ENCODE data around the gene MAST2.
A peak's percentile ranks its signal among the peaks of the same experiment; 100 is the strongest.
"Not testable (repeated sequence)": the region's sequence is repeated elsewhere in the genome, so short reads cannot be mapped to it uniquely, and the experiment has no call there.

Gene MAST2

DNA sequence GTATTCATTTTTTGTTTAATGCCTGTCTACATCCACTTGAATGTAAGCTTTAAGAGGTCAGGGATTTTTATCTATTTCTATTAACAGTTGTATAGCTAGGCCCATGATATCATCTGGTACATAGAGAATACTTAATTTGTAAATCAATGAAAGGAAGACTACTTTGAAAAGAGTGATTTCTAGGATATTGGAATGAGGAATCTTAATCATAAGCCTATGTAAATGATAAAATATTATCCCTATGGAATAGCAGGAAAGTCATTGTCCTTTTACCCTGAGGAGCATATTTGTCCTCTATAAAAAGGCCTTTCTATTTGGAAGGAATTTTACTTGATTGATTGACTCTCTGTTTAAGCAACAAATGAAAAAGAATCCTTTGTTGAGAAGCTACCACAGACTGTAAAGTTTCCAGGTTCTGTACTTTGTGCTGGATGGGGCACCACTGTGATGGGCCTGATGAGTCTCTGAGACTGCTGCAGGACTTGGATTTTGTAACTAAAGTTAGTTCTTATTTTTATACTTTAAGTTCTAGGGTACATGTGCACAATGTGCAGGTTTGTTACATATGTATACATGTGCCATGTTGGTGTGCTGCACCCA lies 53.8 kb downstream of the MAST2 start:
- DNase-seq (ENCODE audit: low read depth, low spot score) = no peak

DNA sequence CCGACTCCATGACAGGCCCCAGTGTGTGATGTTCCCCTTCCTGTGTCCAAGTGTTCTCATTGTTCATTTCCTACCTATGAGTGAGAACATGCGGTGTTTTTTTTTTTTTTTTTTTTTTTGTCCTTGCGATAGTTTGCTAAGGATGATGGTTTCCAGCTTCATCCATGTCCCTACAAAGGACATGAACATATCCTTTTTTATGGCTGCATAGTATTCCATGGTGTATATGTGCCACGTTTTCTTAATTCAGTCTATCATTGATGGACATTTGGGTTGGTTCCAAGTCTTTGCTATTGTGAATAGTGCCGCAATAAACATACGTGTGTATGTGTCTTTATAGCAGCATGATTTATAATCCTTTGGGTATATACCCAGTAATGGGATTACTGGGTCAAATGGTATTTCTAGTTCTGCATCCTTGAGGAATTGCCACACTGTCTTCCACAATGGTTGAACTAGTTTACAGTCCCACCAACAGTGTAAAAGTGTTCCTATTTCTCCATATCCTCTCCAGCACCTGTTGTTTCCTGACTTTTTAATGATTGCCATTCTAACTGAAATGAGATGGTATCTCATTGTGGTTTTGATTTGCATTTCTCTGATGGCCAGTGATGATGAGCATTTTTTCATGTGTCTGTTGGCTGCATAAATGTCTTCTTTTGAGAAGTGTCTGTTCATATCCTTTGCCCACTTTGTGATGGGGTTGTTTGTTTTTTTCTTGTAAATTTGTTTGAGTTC lies 54.5 kb downstream of the MAST2 start:
- DNase-seq (ENCODE audit: low read depth, low spot score) = not testable (repeated sequence)

DNA sequence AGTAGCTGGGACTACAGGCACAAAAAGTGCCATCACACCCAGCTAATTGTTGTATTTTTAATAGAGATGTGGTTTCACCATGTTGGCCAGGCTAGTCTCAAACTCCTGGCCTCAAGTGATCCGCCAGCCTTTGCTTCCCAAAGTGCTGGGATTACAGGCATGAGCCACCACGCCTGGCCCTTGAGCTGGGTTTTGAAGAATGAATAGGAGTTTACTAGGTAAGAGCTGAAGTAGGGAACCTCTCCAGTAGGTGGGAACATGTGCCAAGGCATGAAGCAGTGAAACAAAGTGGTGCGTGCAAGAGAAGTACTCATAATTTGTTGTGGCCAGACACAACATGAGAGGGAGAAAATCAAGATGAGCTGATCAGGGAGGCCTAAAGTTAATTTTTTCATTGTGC lies 55.8 kb downstream of the MAST2 start:
- DNase-seq (ENCODE audit: low read depth, low spot score) = no peak

DNA sequence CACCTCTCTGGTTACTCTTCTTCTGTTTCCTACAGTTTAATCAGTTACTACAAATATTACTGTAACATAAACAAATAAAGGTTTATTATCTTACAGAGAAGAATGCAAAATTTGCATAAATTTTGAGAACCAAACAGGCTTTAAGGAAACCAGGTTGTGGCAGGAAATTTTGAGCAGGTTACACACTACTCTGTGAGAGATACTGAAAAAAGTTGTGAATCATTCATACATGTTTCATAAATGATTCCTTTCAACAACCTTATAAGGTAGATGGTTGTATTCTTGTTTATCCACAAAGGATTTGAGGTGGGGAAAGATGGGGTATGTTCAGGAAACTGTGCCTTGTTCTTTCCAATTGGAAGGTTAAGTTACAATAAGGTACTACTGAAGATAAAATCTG lies 58.6 kb downstream of the MAST2 start:
- DNase-seq (ENCODE audit: low read depth, low spot score) = no peak

- DNase-seq (ENCODE audit: low read depth, low spot score) = no peak
Measured at GRCh38 chr1:45863218-45863617, 59.8 kb downstream of the MAST2 start.

DNA sequence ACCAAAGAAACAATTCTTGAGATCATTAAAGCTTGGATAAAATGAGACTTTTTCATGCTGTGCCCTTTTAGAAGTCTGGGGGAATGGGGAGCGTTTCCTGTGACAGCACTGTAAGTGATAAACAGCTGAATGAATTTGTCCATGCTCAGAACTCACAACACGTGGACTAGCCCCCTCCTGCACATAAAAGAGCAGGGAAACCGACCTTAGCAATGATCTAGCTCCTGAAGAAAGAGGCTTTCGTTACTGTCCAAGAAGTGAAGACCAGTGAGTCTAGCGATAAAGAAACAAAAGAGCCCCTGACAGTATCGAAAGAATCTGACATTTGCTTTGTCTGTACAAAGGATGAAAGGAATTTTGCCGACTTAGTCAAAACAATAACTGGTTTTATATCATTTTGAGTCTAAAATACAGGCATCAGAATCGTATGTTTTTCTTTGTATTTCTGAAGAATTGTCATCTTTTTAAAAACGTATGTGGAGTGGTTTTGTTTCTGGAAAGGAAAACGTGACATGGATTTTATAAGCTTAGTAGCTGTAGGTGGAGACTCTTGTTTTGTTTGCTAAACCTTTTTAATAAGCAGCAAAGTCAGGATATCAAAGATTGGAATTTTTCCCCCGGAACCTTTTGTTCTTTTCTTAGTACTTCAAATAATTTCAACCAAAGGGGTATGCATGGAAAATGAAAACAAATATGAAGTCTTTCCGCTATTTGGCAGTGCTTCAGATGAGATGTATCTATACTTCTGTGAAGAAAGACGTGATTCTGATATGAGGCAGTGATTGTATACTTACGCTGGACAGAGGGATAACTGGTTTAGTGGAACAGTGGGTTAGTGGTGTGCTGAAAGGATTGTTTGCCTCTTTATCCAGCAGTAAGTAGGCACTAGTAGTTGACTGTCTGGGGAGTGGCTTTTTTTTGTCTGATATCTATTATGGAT lies 61.0 kb downstream of the MAST2 start:
- no peak for DNase-seq (ENCODE audit: low read depth, low spot score)

DNA sequence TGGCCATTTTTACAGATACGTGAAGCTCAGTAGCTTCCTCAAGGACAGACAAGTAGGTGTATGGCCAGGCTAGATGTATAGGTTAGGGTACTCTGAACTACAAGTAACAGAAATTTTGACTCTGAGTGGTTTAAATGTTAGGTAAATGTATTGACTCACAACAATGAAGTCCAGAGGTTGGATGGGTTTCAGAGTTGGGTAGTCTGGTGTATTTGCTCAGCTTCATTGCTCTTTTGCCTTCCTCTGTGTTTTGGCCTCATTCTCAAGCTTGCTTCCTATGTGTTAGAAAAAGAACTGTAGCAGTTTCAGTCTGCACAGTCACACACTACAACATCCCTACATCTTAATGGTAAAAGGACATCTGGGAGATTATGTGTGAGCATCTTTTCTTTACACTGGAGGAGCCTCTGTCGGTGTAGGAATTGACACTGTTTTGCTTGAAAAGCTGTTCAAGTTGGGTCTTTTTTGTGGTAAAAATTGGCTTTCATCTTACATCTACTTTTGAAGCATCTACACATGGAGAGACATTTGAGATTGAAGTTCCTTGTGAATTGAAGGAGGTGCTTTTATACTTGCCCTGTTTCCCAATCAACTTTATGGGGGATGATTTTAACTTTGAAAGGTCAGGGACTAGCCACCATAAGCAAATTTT lies 64.4 kb downstream of the MAST2 start:
- DNase-seq (ENCODE audit: low read depth, low spot score) = no peak

DNA sequence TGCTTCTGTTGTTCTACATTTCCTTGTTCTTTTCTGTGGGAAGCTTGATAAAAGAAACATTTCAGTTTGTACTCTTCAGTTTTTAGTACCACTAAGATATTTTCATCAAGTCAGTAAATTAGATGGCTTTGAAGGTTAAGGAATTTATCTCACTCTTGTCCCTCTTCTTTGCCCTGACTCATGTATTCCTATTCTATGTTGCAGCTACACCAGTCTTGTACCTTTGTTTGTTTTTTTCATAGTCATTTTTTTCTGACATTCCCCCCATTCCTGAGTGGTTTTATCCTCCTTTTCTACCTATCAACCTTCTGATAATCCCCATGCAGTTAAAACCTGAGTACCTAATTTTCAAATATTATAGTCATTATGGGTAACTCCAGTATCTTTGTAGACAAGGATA lies 65.4 kb downstream of the MAST2 start:
- DNase-seq (ENCODE audit: low read depth, low spot score) = no peak

- DNase-seq (ENCODE audit: low read depth, low spot score) = no peak
Measured at GRCh38 chr1:45870500-45870899, 67.1 kb downstream of the MAST2 start.

GRCh38 chr1:45872173-45872801 lies 68.9 kb downstream of the MAST2 start:
- DNase-seq (ENCODE audit: low read depth, low spot score) = peak; percentile 62

DNA sequence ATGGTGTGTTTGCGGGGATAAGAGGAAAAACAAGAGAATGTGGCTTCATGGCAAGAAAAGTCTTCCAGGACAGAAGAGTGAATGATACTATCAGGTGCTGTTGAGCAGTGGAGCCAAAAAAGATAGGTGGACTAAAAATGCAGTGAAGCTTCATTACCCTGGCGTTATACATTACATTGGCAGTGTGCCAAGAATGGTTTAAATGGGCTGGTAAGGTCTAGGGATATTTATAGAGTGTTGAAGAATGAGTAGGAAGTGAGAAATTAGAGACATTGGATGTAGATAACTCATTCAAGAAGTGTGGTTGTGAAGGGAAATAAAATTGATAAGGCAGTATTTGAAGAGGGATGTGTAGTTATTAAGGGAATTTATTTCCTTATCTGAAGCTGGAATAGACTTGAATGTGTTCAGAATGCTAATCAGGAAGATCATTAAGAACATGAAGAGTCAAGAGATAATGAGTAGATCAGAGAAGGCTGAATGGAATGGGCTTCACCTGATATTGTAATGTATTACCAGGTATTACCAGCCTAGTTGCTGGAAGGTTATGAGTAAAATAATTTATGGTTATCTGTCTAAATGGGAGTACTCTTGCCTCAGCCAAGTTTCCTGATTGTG lies 72.7 kb downstream of the MAST2 start:
- no peak for DNase-seq (ENCODE audit: low read depth, low spot score)

DNA sequence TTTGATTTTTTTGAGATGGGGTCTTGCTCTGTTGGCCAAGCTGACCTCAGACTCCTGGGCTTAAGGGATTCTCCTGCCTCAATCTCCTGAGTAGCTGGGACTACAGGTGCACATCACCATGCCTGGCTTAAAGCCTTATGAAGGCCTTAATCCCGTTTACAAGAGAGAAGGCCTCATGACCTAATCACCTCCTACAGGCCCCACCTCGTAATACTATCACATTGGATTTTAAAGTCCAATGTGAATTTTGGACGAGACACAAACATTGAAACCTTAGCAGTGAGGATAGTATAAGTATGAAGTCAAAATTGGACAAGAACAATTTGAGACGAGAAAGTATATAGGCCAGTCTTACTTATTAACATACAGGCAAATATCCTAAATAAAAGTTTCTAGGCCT lies 73.9 kb downstream of the MAST2 start:
- no peak for DNase-seq (ENCODE audit: low read depth, low spot score)

GRCh38 chr1:45879885-45880598 lies 76.6 kb downstream of the MAST2 start:
- no peak for DNase-seq (ENCODE audit: low read depth, low spot score)

GRCh38 chr1:45880930-45881329 lies 77.5 kb downstream of the MAST2 start:
- no peak for DNase-seq (ENCODE audit: low read depth, low spot score)

- no peak for DNase-seq (ENCODE audit: low read depth, low spot score)
Measured at GRCh38 chr1:45883658-45884057, 80.2 kb downstream of the MAST2 start.

- no peak for DNase-seq (ENCODE audit: low read depth, low spot score)
Measured at GRCh38 chr1:45884700-45885099, 81.3 kb downstream of the MAST2 start.

DNA sequence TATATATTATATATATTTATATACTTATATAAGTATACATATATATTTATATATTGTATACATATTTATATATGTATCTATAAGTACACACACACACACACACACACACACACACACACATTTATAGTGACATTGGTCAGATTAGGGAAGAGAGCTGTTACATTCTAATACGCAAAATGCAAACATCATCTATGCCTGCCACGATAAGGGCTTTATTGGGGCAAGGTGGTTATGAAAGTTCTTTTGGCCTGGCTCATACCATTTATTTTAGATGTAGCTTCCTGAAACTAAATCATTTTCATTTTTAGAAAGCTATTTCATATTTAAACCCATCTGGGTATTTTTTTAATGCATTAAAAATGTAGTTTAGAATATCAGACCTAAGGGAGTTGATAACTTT lies 82.8 kb downstream of the MAST2 start:
- DNase-seq (ENCODE audit: low read depth, low spot score) = no peak

GRCh38 chr1:45887156-45887842 lies 83.9 kb downstream of the MAST2 start:
- no peak for DNase-seq (ENCODE audit: low read depth, low spot score)

- no peak for DNase-seq (ENCODE audit: low read depth, low spot score)
Measured at GRCh38 chr1:45890078-45890477, 86.7 kb downstream of the MAST2 start.

GRCh38 chr1:45891087-45891486 lies 87.7 kb downstream of the MAST2 start:
- no peak for DNase-seq (ENCODE audit: low read depth, low spot score)

Measured in ELF-1 (cell line).